K562 (cell line): ENCODE results near the gene LAMP1. TPM values are rescaled to one million over a fixed set of nuclear protein-coding genes. Genes with fewer than 3 reads are reported as not detected.

ENCODE experiments used
- E4F1 ChIP-seq: fragments of 250-450 bp; sonication (Bioruptor Pico); IDR thresholded peaks from 2 replicates; pipeline ENCODE4 v1.5.0; 2021; ENCODE audit warnings: mild to moderate bottlenecking, borderline replicate concordance
- ESRRA ChIP-seq: fragments of 450-650 bp; IDR thresholded peaks from 2 replicates; pipeline ENCODE4 v1.6.1; 2014; ENCODE audit warnings: low read depth, mild to moderate bottlenecking, moderate library complexity, borderline replicate concordance
- FOXJ3 ChIP-seq: sonication (generic); formaldehyde crosslinking; IDR thresholded peaks from 2 replicates; pipeline ENCODE4 v1.4.0; 2020; ENCODE audit warnings: mild to moderate bottlenecking, missing genetic modification reagents
- GABPB2 ChIP-seq: fragments of 250-450 bp; sonication (Bioruptor Pico); conservative IDR thresholded peaks from 2 replicates; pipeline ENCODE4 v1.5.1; 2021; ENCODE audit warnings: mild to moderate bottlenecking
- HDGF ChIP-seq: fragments of 450-650 bp; IDR thresholded peaks from 2 replicates; pipeline ENCODE4 v1.6.1; 2016
- HMBOX1 ChIP-seq: sonication (generic); IDR thresholded peaks from 2 replicates; pipeline ENCODE4 v1.6.1; 2016
- MCM3 ChIP-seq: fragments of 450-650 bp; IDR thresholded peaks from 2 replicates; pipeline ENCODE4 v1.6.1; 2016
- MIER1 ChIP-seq: fragments of 450-650 bp; IDR thresholded peaks from 2 replicates; pipeline ENCODE4 v1.6.1; 2016; ENCODE audit warnings: antibody characterized with exemption, mild to moderate bottlenecking, low read depth
- NBN ChIP-seq: fragments of 450-650 bp; IDR thresholded peaks from 2 replicates; pipeline ENCODE4 v1.6.1; 2016; ENCODE audit warnings: low read depth, mild to moderate bottlenecking
- PHF21A ChIP-seq: fragments of 450-650 bp; IDR thresholded peaks from 2 replicates; pipeline ENCODE4 v1.6.1; 2017; ENCODE audit warnings: low read depth, borderline replicate concordance
- POLR2H ChIP-seq: IDR thresholded peaks from 2 replicates; pipeline ENCODE4 v1.6.1; 2016; ENCODE audit warnings: missing genetic modification characterization, low read depth, mild to moderate bottlenecking, control low read depth, missing compliant biosample characterization, moderate library complexity
- PURB ChIP-seq: sonication (generic); formaldehyde crosslinking; IDR thresholded peaks from 2 replicates; pipeline ENCODE4 v1.9.0; 2021; ENCODE audit warnings: low read depth, mild to moderate bottlenecking, missing genetic modification reagents
- RAD51 ChIP-seq: fragments of 450-650 bp; IDR thresholded peaks from 2 replicates; pipeline ENCODE4 v1.7.1; 2016; ENCODE audit warnings: low read depth, mild to moderate bottlenecking, borderline replicate concordance
- RCOR1 ChIP-seq, 2 experiments: IDR thresholded peaks; 2 replicates each; pipeline ENCODE4 v1.6.1; 2012; ENCODE audit warnings: low read depth in 2 of 2, low read length in 2 of 2, borderline replicate concordance in 1 of 2, improper control_type of control experiment in 1 of 2
- SETDB1 ChIP-seq: IDR thresholded peaks from one replicate; pipeline ENCODE4 v1.6.1; 2012; ENCODE audit warnings: low read length, control low read depth, inconsistent platforms
- STAG1 ChIP-seq: sonication (generic); formaldehyde crosslinking; IDR thresholded peaks from 2 replicates; pipeline ENCODE4 v1.5.0; 2020; ENCODE audit warnings: missing genetic modification reagents, borderline replicate concordance
- THAP7 ChIP-seq: fragments of 250-450 bp; sonication (Bioruptor Pico); IDR thresholded peaks from 2 replicates; pipeline ENCODE4 v1.5.0; 2021
- XRCC5 ChIP-seq: fragments of 200-400 bp; formaldehyde crosslinking; IDR thresholded peaks from 2 replicates; pipeline ENCODE4 v1.6.1; 2017; ENCODE audit warnings: low read depth, mild to moderate bottlenecking, low read length
- ZBTB43 ChIP-seq: sonication (generic); formaldehyde crosslinking; IDR thresholded peaks from 2 replicates; pipeline ENCODE4 v1.8.0; 2023; ENCODE audit warnings: mild to moderate bottlenecking, missing genetic modification reagents
- ZNF282 ChIP-seq: sonication (generic); formaldehyde crosslinking; IDR thresholded peaks from 2 replicates; pipeline ENCODE4 v1.8.1; 2023; ENCODE audit warnings: missing genetic modification reagents
- ZNF408 ChIP-seq: fragments of 250-450 bp; sonication (Bioruptor Pico); IDR thresholded peaks from 2 replicates; pipeline ENCODE4 v1.4.0; 2020; ENCODE audit warnings: low read depth, mild to moderate bottlenecking, moderate library complexity
- ZNF512 ChIP-seq: IDR thresholded peaks from 2 replicates; pipeline ENCODE4 v1.6.1; 2016; ENCODE audit warnings: missing genetic modification characterization, missing compliant biosample characterization
- ZNF695 ChIP-seq: fragments of 450-650 bp; formaldehyde crosslinking; IDR thresholded peaks from 2 replicates; pipeline ENCODE4 v1.4.0; 2020; ENCODE audit warnings: mild to moderate bottlenecking, moderate library complexity
- ZNF830 ChIP-seq: fragments of 250-450 bp; sonication (Bioruptor Pico); IDR thresholded peaks from 2 replicates; pipeline ENCODE4 v1.5.0; 2021; ENCODE audit warnings: mild to moderate bottlenecking
- polyA plus RNA-seq, 8 experiments: library from polyadenylated mRNA; depleted of rRNA in 4 of 8; stranded (reverse) in 5 of 8; unstranded in 3 of 8; fragments of >200 nt; fragmentation: Nextera tagmentation in 2 of 8; fragmentation: Illumina TruSeq in 1 of 8; extraction: Ambion mirVana in 2 of 8; extraction: Trizol in 1 of 8; gene quantifications; 2 replicates each; pipeline versions ENCODE4 v1.2.1 to v1.2.3, GENCODE V29; 2011 to 2014; ENCODE audit warnings: inconsistent platforms in 1 of 8, missing spikeins in 1 of 8
- total RNA-seq, 7 experiments: library from RNA; depleted of rRNA in 6 of 7; stranded (reverse); fragments of >200 nt in 6 of 7; fragmentation: Illumina TruSeq in 2 of 7; extraction: Trizol in 2 of 7; gene quantifications; 2 replicates each; pipeline versions ENCODE4 v1.2.1 to v1.2.3, GENCODE V29; 2011 to 2021; ENCODE audit warnings: low replicate concordance in 1 of 7

The LAMP1 gene
- total and polyA plus RNA-seq, 9 of the 15 experiments (the other 6 are each of a cell fraction or from before 2014, with no cell fraction given) = 2.2 to 70.1 (median 30.5) TPM

- TF ChIP-seq PURB (CRISPR knock-in tag) (no peak), MCM3 (no peak), ZNF830 (CRISPR knock-in tag) (no peak), RAD51 (peak; percentile 100), SETDB1 (peak; percentile 6), ZNF408 (CRISPR knock-in tag) (no peak), GABPB2 (CRISPR knock-in tag) (no peak), E4F1 (CRISPR knock-in tag) (no peak), NBN (no peak), ZNF282 (CRISPR knock-in tag) (peak; percentile 98; the same call in 1 of the 2 replicates), HDGF (no peak), POLR2H (tag) (no peak), MIER1 (no peak), XRCC5 (no peak), ESRRA (peak; percentile 74; the same call in 1 of the 2 replicates), HMBOX1 (no peak), THAP7 (CRISPR knock-in tag) (no peak), ZBTB43 (CRISPR knock-in tag) (peak; percentile 90), PHF21A (no peak), ZNF512 (tag) (peak; percentile 98), ZNF695 (CRISPR knock-in tag) (no peak), RCOR1 (IDR thresholded peaks at IDR 0.05; ENCODE audit: borderline replicate concordance in 1 of 2, low read depth in 2 of 2, low read length in 2 of 2) (peak in 1 of 2 experiments; percentile 94; a peak in 2 of 4 replicates), STAG1 (CRISPR knock-in tag) (peak; percentile 57; the same call in 1 of the 2 replicates), FOXJ3 (no peak)
Measured at GRCh38 chr13:113296823-113297369, at the start of gene LAMP1 (continued).
